Smooth muscle cell of bladder (primary cell): ENCODE measurements around the gene PNMA8C. TPM values are rescaled to one million over a fixed set of nuclear protein-coding genes. Genes with fewer than 3 reads are reported as not detected.

Source experiments
- total RNA-seq: library from RNA; depleted of rRNA; stranded (reverse); fragments of >200 nt; gene quantifications from 2 replicates; pipeline ENCODE4 v1.2.3, GENCODE V29; 2014

PNMA8C gene
- 0.09 and 0.14 TPM in 2 replicates for total RNA-seq

DNA sequence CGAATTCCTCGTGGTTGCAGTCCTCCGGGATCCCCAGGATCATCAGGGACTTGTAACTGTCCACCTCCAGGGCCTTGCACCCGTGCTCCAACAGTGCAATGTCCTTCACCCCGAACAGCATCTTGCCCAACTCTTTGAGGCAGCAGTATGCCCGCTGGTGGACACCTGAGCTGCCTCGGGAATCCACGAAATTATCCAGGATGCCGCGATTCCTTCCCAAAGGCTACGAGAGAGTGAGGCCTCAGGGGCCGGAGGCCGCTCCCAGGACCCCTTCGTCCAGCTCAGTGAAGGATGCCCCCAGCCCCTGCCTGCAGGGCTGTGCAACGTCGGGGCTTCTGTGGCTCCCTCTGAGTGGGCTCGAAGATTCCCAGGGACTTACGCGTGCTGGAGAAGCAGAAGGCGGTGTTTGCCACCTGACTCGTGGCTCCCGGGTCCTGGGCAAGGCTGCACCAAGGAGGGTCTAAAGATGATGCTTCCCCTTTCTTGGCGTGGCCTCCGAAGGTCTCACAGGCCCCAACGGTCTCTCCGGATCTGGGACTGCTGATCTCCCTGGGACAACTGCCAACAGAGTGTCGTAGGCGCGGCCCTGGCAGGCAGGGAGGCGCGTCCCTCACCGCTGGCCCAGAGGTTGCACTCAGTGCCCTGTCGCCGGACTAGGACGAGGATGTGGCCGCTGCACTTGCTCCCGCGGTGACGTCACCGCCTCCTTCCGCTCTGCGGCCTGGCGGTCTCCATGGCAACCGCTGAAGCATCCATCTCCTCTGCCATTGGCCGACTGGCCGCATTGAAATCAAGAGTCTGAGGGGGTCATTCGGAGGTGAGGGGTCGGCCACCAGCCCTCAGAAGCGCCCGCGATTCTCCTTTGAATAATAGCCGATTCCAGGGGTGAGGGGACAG, at the start of gene PNMA8C:
PNMA8C (minus strand) TSS at position 698 of the 897 bp plus-strand sequence; CDS start at position 121, 577 bp downstream.

DNA sequence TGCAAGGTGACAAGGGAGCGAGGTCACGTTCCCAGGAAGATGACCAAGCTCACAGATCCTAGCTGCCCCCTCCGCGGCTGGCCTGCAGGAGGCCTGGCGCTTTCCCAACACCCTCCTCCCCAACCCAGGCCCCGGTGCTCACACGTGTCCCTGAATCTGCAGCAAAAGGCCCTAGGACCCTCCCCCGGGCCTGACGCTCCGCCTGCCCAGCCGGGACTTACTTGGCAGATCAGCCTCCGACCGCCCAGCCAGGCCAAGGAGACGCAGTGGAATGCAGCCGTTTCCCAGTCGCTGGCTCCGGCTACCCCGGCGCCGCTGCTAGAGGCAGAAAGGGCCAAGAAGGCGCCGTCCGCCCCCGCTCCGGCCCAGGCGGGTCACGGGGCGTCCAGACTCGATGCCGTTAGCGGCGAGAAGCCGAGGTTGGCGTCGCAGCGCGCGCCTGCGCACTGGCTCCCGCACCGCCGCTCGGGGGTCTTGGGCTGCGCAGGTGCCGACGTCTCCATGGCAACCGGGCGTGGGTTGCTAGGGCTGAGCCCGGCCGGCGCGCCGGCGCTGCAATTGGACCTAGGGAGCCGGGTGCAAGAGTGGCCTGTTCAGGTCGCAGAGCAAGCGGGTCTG, 42.5 kb upstream of the PNMA8C start, which contains the start of gene PNMA8A:
PNMA8A (minus strand) TSS at position 448 of the 618 bp plus-strand sequence. CDS start 528 bp downstream, outside the sequence.

DNA sequence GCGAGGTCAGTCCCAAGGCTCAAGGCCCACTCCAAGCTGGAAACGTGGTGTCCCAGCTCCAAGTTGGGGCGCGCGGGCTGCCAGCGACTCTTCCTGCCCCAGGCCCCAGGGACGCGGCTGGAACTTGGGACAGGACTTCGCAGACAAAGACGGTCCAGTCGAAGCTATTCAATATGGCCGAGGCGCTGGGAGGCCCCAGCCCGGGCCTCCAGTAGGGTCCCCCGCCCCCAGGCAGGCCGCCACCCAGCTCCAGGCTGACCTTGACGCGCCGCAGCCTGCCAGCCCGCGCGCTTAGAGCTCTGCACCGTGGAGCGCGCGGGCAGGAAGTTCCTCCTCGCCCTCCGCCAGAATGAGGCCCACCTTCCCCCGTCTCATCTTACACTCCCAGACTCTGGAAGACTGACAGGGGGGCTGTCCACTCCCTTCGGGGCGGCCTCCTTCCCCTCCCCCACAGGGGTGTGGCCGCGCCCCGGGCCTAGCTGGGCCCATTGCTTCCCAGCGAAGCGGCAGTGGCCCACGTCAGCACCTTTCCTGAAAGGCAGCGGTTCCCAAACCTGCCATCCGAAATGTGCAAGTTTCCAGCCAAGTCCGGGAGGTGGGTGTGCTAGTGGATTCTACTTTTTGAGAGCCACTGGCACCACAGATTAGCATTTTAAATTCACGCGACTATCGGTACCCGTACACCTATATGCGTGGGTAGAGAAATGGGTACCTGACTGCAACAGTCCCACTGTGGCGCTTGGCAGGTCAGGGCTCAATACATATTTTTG, 15.3 kb downstream of the PNMA8C start, which contains the start of gene CCDC8:
CCDC8 (minus strand) TSS at position 303 of the 770 bp plus-strand sequence. CDS start 754 bp downstream, outside the sequence.

Other genes starting within 250 kb of the PNMA8C start
- not detected in 2 replicates for gene IGFL1, start 199.2 kb downstream of the PNMA8C start, total RNA-seq
- 0.14 and 0.28 TPM in 2 replicates for gene HIF3A, start 131.9 kb downstream of the PNMA8C start, total RNA-seq
- gene PPP5C, start 81.8 kb downstream of the PNMA8C start, total RNA-seq = 46.5 and 51.3 TPM in 2 replicates
- 22.0 and 34.7 TPM in 2 replicates for gene CCDC8, start 15.4 kb downstream of the PNMA8C start, total RNA-seq
- 1.4 and 2.1 TPM in 2 replicates for gene PNMA8A, start 42.6 kb upstream of the PNMA8C start, total RNA-seq
- 1.4 and 2.2 TPM in 2 replicates for gene PNMA8B, start 66.9 kb upstream of the PNMA8C start, total RNA-seq
- gene CALM3, start 172.4 kb upstream of the PNMA8C start, total RNA-seq = 115 and 134 TPM in 2 replicates
- gene PTGIR, start 196.2 kb upstream of the PNMA8C start, total RNA-seq = 2.3 and 3.0 TPM in 2 replicates
- gene GNG8, start 207.3 kb upstream of the PNMA8C start, total RNA-seq = not detected in 2 replicates
- gene DACT3, start 232.2 kb upstream of the PNMA8C start, total RNA-seq = 2.4 and 4.0 TPM in 2 replicates